ENCODE results near the gene MACROD2. TPM values are rescaled to one million over a fixed set of nuclear protein-coding genes. Genes with fewer than 3 reads are reported as not detected.

The MACROD2 gene
- polyA plus RNA-seq, 2 of the 4 experiments (the other 2 are of a cell fraction) = 0.96 to 1.3 TPM

GRCh38 chr20:15653396-15654207 is 1658.3 kb downstream of the MACROD2 start:
- H3K9me3 ChIP-seq = no peaks in the 10 kb centered on the region
- POLR2A ChIA-PET = no interaction called here
- CTCF ChIA-PET = interaction anchor here (0.9 to 1.4 kb wide), 5 partner anchors 9 to 160 kb away, joined by 3 to 5 read pairs (median 4); no protein-coding TSS in a partner anchor
- H3K4me1 ChIP-seq = no peaks in the 10 kb centered on the region
- no peak for DNase-seq (ENCODE audit: low read depth in 1 of 2, low spot score in 1 of 2)
- no peak overlapping the region for H3K27ac ChIP-seq
- 59% methylated on average over 8 of the region's 8 CpGs for WGBS (ENCODE audit: missing lambda C conversion rate)
- H3K4me2 ChIP-seq = no peak overlapping the region
- no peak for FAIRE-seq
- TF ChIP-seq HEYL (CRISPR knock-in tag; IDR thresholded peaks at IDR 0.05) (no peak), HES2 (IDR thresholded peaks at IDR 0.05) (no peak)
- TF ChIP-seq, protein P1, sequence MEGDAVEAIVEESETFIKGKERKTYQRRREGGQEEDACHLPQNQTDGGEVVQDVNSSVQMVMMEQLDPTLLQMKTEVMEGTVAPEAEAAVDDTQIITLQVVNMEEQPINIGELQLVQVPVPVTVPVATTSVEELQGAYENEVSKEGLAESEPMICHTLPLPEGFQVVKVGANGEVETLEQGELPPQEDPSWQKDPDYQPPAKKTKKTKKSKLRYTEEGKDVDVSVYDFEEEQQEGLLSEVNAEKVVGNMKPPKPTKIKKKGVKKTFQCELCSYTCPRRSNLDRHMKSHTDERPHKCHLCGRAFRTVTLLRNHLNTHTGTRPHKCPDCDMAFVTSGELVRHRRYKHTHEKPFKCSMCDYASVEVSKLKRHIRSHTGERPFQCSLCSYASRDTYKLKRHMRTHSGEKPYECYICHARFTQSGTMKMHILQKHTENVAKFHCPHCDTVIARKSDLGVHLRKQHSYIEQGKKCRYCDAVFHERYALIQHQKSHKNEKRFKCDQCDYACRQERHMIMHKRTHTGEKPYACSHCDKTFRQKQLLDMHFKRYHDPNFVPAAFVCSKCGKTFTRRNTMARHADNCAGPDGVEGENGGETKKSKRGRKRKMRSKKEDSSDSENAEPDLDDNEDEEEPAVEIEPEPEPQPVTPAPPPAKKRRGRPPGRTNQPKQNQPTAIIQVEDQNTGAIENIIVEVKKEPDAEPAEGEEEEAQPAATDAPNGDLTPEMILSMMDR (IDR thresholded peaks at IDR 0.05) = no peak
- no peak for ATAC-seq
- no peak overlapping the region for H3K4me3 ChIP-seq

DNA sequence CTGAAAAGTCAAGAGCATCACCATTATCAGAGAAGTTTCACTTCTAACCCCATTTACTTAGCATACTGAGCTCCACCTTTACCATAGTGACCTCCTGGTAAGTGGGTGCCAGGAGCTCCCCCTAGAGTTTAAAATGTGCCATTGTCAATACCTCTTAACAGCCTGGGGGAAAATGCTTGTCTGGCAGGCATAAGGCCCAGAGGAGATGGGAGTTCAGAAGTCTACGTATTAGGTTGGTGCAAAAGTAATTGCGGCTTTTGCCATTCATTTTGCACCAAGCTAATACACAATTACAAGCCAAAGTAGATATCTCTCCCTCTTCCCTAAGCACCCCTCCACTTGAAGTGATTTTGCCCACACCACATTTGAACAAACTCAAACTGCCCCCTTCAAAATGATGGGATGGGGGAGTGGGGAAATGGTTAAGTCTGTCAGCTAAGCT is 1658.9 kb downstream of the MACROD2 start:
- H3K4me3 ChIP-seq = no peak overlapping the region
- peak; percentile 7 for FAIRE-seq
- CTCF ChIA-PET = interaction anchor here (0.9 to 1.4 kb wide), 6 partner anchors 10 to 161 kb away, joined by 3 to 5 read pairs (median 4); no protein-coding TSS in a partner anchor
- POLR2A ChIA-PET = no interaction called here
- ATAC-seq = peak; percentile 47 to 82; a peak in 3 of 6 replicates
- no peak overlapping the region for H3K27ac ChIP-seq
- H3K9me3 ChIP-seq = no peaks in the 10 kb centered on the region
- no peak for TF ChIP-seq RARB (CRISPR knock-in tag; IDR thresholded peaks at IDR 0.05)
- no peak for TF ChIP-seq HES2 (IDR thresholded peaks at IDR 0.05)
- TF ChIP-seq MAFK (IDR thresholded peaks at IDR 0.05; ENCODE audit: partially characterized antibody) = no peak
- no peak for TF ChIP-seq MYC (IDR thresholded peaks at IDR 0.05; ENCODE audit: borderline replicate concordance, low read length)
- no peak for TF ChIP-seq FOXS1 (CRISPR knock-in tag; IDR thresholded peaks at IDR 0.05)
- no peak for TF ChIP-seq RNF2 (IDR thresholded peaks at IDR 0.05; ENCODE audit: borderline replicate concordance, low read depth)
- TF ChIP-seq RAD21 (conservative IDR thresholded peaks at IDR 0.05 in 1 of 2, IDR thresholded peaks at IDR 0.05 in 1 of 2) = peak in 1 of 2 experiments; percentile 40; a peak in 1 of 5 replicates
- TF ChIP-seq, protein P2, sequence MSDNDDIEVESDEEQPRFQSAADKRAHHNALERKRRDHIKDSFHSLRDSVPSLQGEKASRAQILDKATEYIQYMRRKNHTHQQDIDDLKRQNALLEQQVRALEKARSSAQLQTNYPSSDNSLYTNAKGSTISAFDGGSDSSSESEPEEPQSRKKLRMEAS (IDR thresholded peaks at IDR 0.05) = no peak
- TF ChIP-seq TFCP2L1 (CRISPR knock-in tag; IDR thresholded peaks at IDR 0.05) = no peak
- TF ChIP-seq, protein P1 (IDR thresholded peaks at IDR 0.05) = peak; percentile 26; the same call in 2 of the 3 replicates
- TF ChIP-seq CBX8 (IDR thresholded peaks at IDR 0.05) = no peak
- no peak for TF ChIP-seq HOXA7 (CRISPR knock-in tag; IDR thresholded peaks at IDR 0.05)
- no peak for TF ChIP-seq SMC3 (IDR thresholded peaks at IDR 0.05)
- peak; percentile 42 to 55 for DNase-seq (ENCODE audit: low read depth in 1 of 2, low spot score in 1 of 2)
- no peaks in the 10 kb centered on the region for H3K4me1 ChIP-seq
- 52% methylated on average over 2 of the region's 2 CpGs for WGBS (ENCODE audit: missing lambda C conversion rate)
- no peak overlapping the region for H3K4me2 ChIP-seq

- Histone ChIP-seq H3K27ac (no peak overlapping the region), H3K9me3 (no peaks in the 10 kb centered on the region), H3K4me2 (no peak overlapping the region), H3K4me1 (no peaks in the 10 kb centered on the region), H3K4me3 (no peak overlapping the region)
- CTCF ChIA-PET = interaction anchor here (0.6 to 1.0 kb wide), 2 partner anchors 15 to 53 kb away, joined by 3 read pairs; no protein-coding TSS in a partner anchor
- WGBS (ENCODE audit: missing lambda C conversion rate) = 69% methylated on average over 7 of the region's 7 CpGs
- DNase-seq (ENCODE audit: low read depth in 1 of 2, low spot score in 1 of 2) = no peak
- no peak for FAIRE-seq
- POLR2A ChIA-PET = no interaction called here
- ATAC-seq = no peak
- TF ChIP-seq JUNB (IDR thresholded peaks at IDR 0.05) = no peak
- no peak for TF ChIP-seq CHD2 (IDR thresholded peaks at IDR 0.05; ENCODE audit: low read length, partially characterized antibody)
- TF ChIP-seq, protein P3, sequence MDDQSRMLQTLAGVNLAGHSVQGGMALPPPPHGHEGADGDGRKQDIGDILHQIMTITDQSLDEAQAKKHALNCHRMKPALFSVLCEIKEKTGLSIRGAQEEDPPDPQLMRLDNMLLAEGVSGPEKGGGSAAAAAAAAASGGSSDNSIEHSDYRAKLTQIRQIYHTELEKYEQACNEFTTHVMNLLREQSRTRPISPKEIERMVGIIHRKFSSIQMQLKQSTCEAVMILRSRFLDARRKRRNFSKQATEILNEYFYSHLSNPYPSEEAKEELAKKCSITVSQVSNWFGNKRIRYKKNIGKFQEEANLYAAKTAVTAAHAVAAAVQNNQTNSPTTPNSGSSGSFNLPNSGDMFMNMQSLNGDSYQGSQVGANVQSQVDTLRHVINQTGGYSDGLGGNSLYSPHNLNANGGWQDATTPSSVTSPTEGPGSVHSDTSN (IDR thresholded peaks at IDR 0.05) = no peak
- TF ChIP-seq SMC3 (IDR thresholded peaks at IDR 0.05) = no peak
- TF ChIP-seq EHF (CRISPR knock-in tag; IDR thresholded peaks at IDR 0.05) = no peak
- TF ChIP-seq, protein P2 (IDR thresholded peaks at IDR 0.05) = no peak
- no peak for TF ChIP-seq KDM1A (IDR thresholded peaks at IDR 0.05; ENCODE audit: low read depth)
- TF ChIP-seq NFE2L2 (conservative IDR thresholded peaks at IDR 0.05; ENCODE audit: low read length) = no peak
- TF ChIP-seq, protein P1 (IDR thresholded peaks at IDR 0.05) = no peak
- TF ChIP-seq KDM5A (IDR thresholded peaks at IDR 0.05) = no peak
- TF ChIP-seq CBX8 (IDR thresholded peaks at IDR 0.05) = no peak
- no peak for TF ChIP-seq HDAC2 (IDR thresholded peaks at IDR 0.05)
Observed at GRCh38 chr20:15655295-15655874, 1660.1 kb downstream of the MACROD2 start.

Data from A549 (cell line).